H1 (cell line): ENCODE results near the gene PAQR7. TPM values are rescaled to one million over a fixed set of nuclear protein-coding genes. Genes with fewer than 3 reads are reported as not detected.
A peak's percentile ranks its signal among the peaks of the same experiment; 100 is the strongest.

ENCODE experiments used
- CTCF ChIA-PET: fragments of 300-600 bp; sonication (Branson Sonifier 250); formaldehyde crosslinking; loops from one replicate; lab custom pipeline; 2021; ENCODE audit not compliant: partially characterized antibody; lab: Charles Lee
- POLR2A ChIA-PET: fragments of 300-600 bp; sonication (Branson Sonifier 250); formaldehyde crosslinking; loops from one replicate; lab custom pipeline; 2021; ENCODE audit warnings: inconsistent platforms; ENCODE audit not compliant: partially characterized antibody; lab: Charles Lee
- DNase-seq, 2 experiments: peaks; one replicate each; pipeline versions ENCODE4 v3.0.0 to v3.0.0-alpha.2; 2010 to 2022; ENCODE audit warnings: low spot score in 2 of 2, low read depth in 1 of 2, mixed read lengths in 1 of 2
- FAIRE-seq: peaks from 2 replicates; lab custom pipeline; 2011; peaks lifted over from hg19 to GRCh38; lab: Jason Lieb, UNC
- H2AFZ ChIP-seq: 2 replicates; pipeline ENCODE4 v1.8.1; 2012; ENCODE audit warnings: low read length, inconsistent platforms
- H2AK5ac ChIP-seq: 2 replicates; pipeline ENCODE4 v1.6.1; 2013; ENCODE audit warnings: low read depth, low read length
- H2BK120ac ChIP-seq: replicated peaks from 2 replicates; pipeline ENCODE3; 2013; ENCODE audit warnings: low read depth, low read length, inconsistent platforms
- H2BK12ac ChIP-seq: 2 replicates; pipeline ENCODE4 v1.6.1; 2013; ENCODE audit warnings: low read depth, low read length
- H2BK15ac ChIP-seq: 2 replicates; pipeline ENCODE4 v1.6.1; 2013; ENCODE audit warnings: low read length
- H2BK20ac ChIP-seq: 2 replicates; pipeline ENCODE4 v1.6.1; 2013; ENCODE audit warnings: low read length
- H2BK5ac ChIP-seq: 2 replicates; pipeline ENCODE4 v1.6.1; 2013; ENCODE audit warnings: low read depth, low read length
- H3K14ac ChIP-seq: 2 replicates; pipeline ENCODE4 v1.6.1; 2013; ENCODE audit warnings: inconsistent platforms; ENCODE audit not compliant: insufficient read length
- H3K18ac ChIP-seq: 2 replicates; pipeline ENCODE4 v1.6.1; 2013; ENCODE audit warnings: low read length; ENCODE audit errors: extremely low read depth
- H3K23ac ChIP-seq: 2 replicates; pipeline ENCODE4 v1.6.1; 2013; ENCODE audit warnings: inconsistent platforms; ENCODE audit not compliant: insufficient read length
- H3K23me2 ChIP-seq: 2 replicates; pipeline ENCODE4 v1.6.1; 2013; ENCODE audit warnings: low read depth, low read length
- H3K27ac ChIP-seq: 2 replicates; pipeline ENCODE4 v1.6.1; 2011; ENCODE audit warnings: low read depth, low read length, inconsistent platforms
- H3K27me3 ChIP-seq, 4 experiments: replicated peaks in 1 of 4; 1 replicate in 1 of 4; 2 replicates in 3 of 4; pipeline versions ENCODE4 v1.6.1 to v1.8.1; 2011 to 2013; ENCODE audit warnings: low read length in 3 of 4, mild to moderate bottlenecking in 3 of 4, inconsistent platforms in 2 of 4, mixed read lengths in 2 of 4, moderate library complexity in 1 of 4; ENCODE audit not compliant: control insufficient read depth in 3 of 4, insufficient read depth in 3 of 4; ENCODE audit errors: extremely low read depth in 1 of 4
- H3K36me3 ChIP-seq, 4 experiments: 2 replicates each; pipeline versions ENCODE4 v1.6.1 to v1.8.1; 2011 to 2013; ENCODE audit warnings: mild to moderate bottlenecking in 4 of 4, low read length in 3 of 4, moderate library complexity in 2 of 4, control low read depth in 1 of 4, inconsistent platforms in 1 of 4; ENCODE audit not compliant: insufficient read depth in 4 of 4, control insufficient read depth in 2 of 4
- H3K4ac ChIP-seq: replicated peaks from 2 replicates; pipeline ENCODE3; 2013; ENCODE audit warnings: low read length, low read depth, mixed read lengths, inconsistent platforms; ENCODE audit not compliant: insufficient read length
- H3K4me1 ChIP-seq, 4 experiments: replicated peaks in 1 of 4; 1 replicate in 1 of 4; 2 replicates in 3 of 4; pipeline versions ENCODE4 v1.6.1 to v1.8.1; 2011 to 2013; ENCODE audit warnings: low read length in 3 of 4, inconsistent platforms in 2 of 4, mixed read lengths in 1 of 4; ENCODE audit not compliant: insufficient read depth in 4 of 4, control insufficient read depth in 3 of 4
- H3K4me2 ChIP-seq, 2 experiments: 2 replicates each; pipeline versions ENCODE4 v1.6.1 to v1.8.1; 2011 to 2013; ENCODE audit warnings: low read depth in 2 of 2, low read length in 2 of 2, control low read depth in 1 of 2, inconsistent platforms in 1 of 2, mild to moderate bottlenecking in 1 of 2; ENCODE audit not compliant: insufficient read depth in 1 of 2
- H3K4me3 ChIP-seq, 4 experiments: fragments of 200-600, 300-600 bp in 1 of 4; sonication (generic), shearing (Covaris generic), sonication (Bioruptor Twin) in 1 of 4; 2 replicates each; pipeline versions ENCODE4 v1.5.1 to v1.8.1; 2011 to 2016; ENCODE audit warnings: low read length in 4 of 4, low read depth in 3 of 4, control low read depth in 2 of 4, inconsistent platforms in 2 of 4, mild to moderate bottlenecking in 2 of 4, mixed read lengths in 1 of 4, moderate library complexity in 1 of 4; ENCODE audit not compliant: insufficient read depth in 2 of 4; ENCODE audit errors: extremely low read depth in 1 of 4
- H3K56ac ChIP-seq: replicated peaks from 2 replicates; pipeline ENCODE3; 2013; ENCODE audit warnings: low read depth, mild to moderate bottlenecking, mixed read lengths, low read length, inconsistent platforms; ENCODE audit not compliant: insufficient read length
- H3K79me1 ChIP-seq: 2 replicates; pipeline ENCODE4 v1.6.1; 2013; ENCODE audit warnings: low read depth, low read length, control low read depth
- H3K79me2 ChIP-seq, 2 experiments: 2 replicates each; pipeline versions ENCODE4 v1.6.1 to v1.8.1; 2012 to 2013; ENCODE audit warnings: low read length in 2 of 2, mild to moderate bottlenecking in 2 of 2, inconsistent platforms in 1 of 2; ENCODE audit not compliant: insufficient read depth in 2 of 2, control insufficient read depth in 1 of 2
- H3K9ac ChIP-seq, 4 experiments: replicated peaks in 1 of 4; 1 replicate in 1 of 4; 2 replicates in 3 of 4; pipeline versions ENCODE4 v1.6.1 to v1.8.1; 2011 to 2013; ENCODE audit warnings: low read depth in 3 of 4, low read length in 3 of 4, control low read depth in 2 of 4, mild to moderate bottlenecking in 2 of 4, moderate library complexity in 2 of 4, inconsistent platforms in 1 of 4; ENCODE audit errors: extremely low read depth in 1 of 4
- H3K9me3 ChIP-seq, 2 experiments: 2 replicates each; pipeline versions ENCODE4 v1.6.1 to v1.8.1; 2012 to 2013; ENCODE audit warnings: mild to moderate bottlenecking in 2 of 2, moderate library complexity in 2 of 2, control low read depth in 1 of 2, inconsistent platforms in 1 of 2, low read depth in 1 of 2, low read length in 1 of 2, mixed read lengths in 1 of 2; ENCODE audit not compliant: insufficient read depth in 2 of 2
- H4K20me1 ChIP-seq, 2 experiments: replicated peaks in 1 of 2; 2 replicates each; pipeline versions ENCODE3 to v1.8.1; 2011 to 2013; ENCODE audit warnings: inconsistent platforms in 2 of 2, low read length in 2 of 2, mild to moderate bottlenecking in 1 of 2; ENCODE audit not compliant: insufficient read depth in 2 of 2, control insufficient read depth in 1 of 2
- H4K5ac ChIP-seq: 2 replicates; pipeline ENCODE4 v1.6.1; 2013; ENCODE audit warnings: low read length, low read depth, mixed read lengths, inconsistent platforms; ENCODE audit not compliant: insufficient read length
- H4K8ac ChIP-seq: 2 replicates; pipeline ENCODE4 v1.8.0; 2013; ENCODE audit warnings: mild to moderate bottlenecking, moderate library complexity, low read length, inconsistent platforms; ENCODE audit not compliant: insufficient read depth; ENCODE audit errors: extremely low read depth
- H4K91ac ChIP-seq: replicated peaks from 2 replicates; pipeline ENCODE3; 2013; ENCODE audit warnings: low read length, mixed read lengths, inconsistent platforms; ENCODE audit not compliant: insufficient read length
- KDM1A ChIP-seq: fragments of 200-600, 300-600 bp; sonication (generic); IDR thresholded peaks from 2 replicates; pipeline ENCODE4 v1.7.1; 2016; ENCODE audit warnings: mild to moderate bottlenecking, low read length, borderline replicate concordance
- KDM5A ChIP-seq: fragments of 200-600 bp; IDR thresholded peaks from 2 replicates; pipeline ENCODE4 v1.7.1; 2012; ENCODE audit warnings: mild to moderate bottlenecking, low read length, inconsistent platforms, mixed read lengths
- POU5F1 ChIP-seq: IDR thresholded peaks from 2 replicates; pipeline ENCODE4 v1.6.1; 2011; ENCODE audit warnings: low read depth, mild to moderate bottlenecking, low read length, moderate library complexity
- RXRA ChIP-seq: IDR thresholded peaks from 2 replicates; pipeline ENCODE4 v1.6.1; 2011; ENCODE audit warnings: low read depth, mild to moderate bottlenecking, low read length, moderate library complexity; ENCODE audit not compliant: insufficient read depth
- WGBS, 2 experiments: shearing (Covaris generic) in 1 of 2; methylation state at CpG; one replicate each; pipeline versions ENCODE4 v1.1.6 to v1.1.7; 2013 to 2015; ENCODE audit warnings: low lambda C conversion rate in 2 of 2, mixed read lengths in 2 of 2, inconsistent platforms in 1 of 2, low coverage in 1 of 2, missing lambda C conversion rate in 1 of 2; ENCODE audit not compliant: insufficient replicate concordance in 2 of 2, insufficient coverage in 1 of 2, insufficient read length in 1 of 2; ENCODE audit errors: extremely low coverage in 1 of 2, missing lambda C conversion rate in 1 of 2; 5-methylcytosine and 5-hydroxymethylcytosine counted together
- polyA plus RNA-seq, 7 experiments: library from polyadenylated mRNA; depleted of rRNA in 3 of 7; stranded (reverse) in 5 of 7; unstranded in 2 of 7; fragments of >200 nt in 5 of 7; fragments of 200-250 nt in 2 of 7; gene quantifications; 1 replicate in 5 of 7; 2 replicates in 1 of 7; 4 replicates in 1 of 7; pipeline versions ENCODE4 v1.2.1 to v1.2.3, GENCODE V29; 2011 to 2013; ENCODE audit warnings: missing spikeins in 2 of 7, mixed read lengths in 2 of 7
- total RNA-seq: library from RNA; stranded (reverse); fragmentation: NEBNext Ultra II Directional; extraction: Animal tissue kit (Norgen Biotek cat#: 25700); gene quantifications from 2 replicates; pipeline ENCODE4 v1.2.1, GENCODE V29; 2021

The PAQR7 gene
- total and polyA plus RNA-seq, 2 of the 8 experiments (the other 6 are each of a cell fraction or from before 2014, with no cell fraction given), result 7.3 to 7.4 TPM

GRCh38 chr1:25871704-25872494 is 3.6 kb downstream of the PAQR7 start:
- no peak overlapping the region for H2BK120ac ChIP-seq
- 89% methylated on average over 9 of the region's 9 CpGs; no CpG with 5 or more reads in 1 of the 2 experiments for WGBS, 2 experiments
- peaks cover 8% of the 10 kb centered on the region for H3K23me2 ChIP-seq
- H3K56ac ChIP-seq, result no peak overlapping the region
- peaks cover 2% of the 10 kb centered on the region for H3K79me1 ChIP-seq
- ChIA-PET CTCF (interaction anchor here (0.6 to 1.0 kb wide), 2 partner anchors 24 to 46 kb away, joined by 3 to 4 read pairs; no protein-coding TSS in a partner anchor), POLR2A (interaction anchor here (0.6 to 1.0 kb wide), 2 partner anchors 29 to 39 kb away, joined by 3 read pairs; no protein-coding TSS in a partner anchor)
- no peaks in the 10 kb centered on the region for H4K20me1 ChIP-seq
- H3K4me3 ChIP-seq, result no peak overlapping the region
- DNase-seq (no peak), FAIRE-seq (no peak)
- no peak overlapping the region for H2BK20ac ChIP-seq
- no peak overlapping the region for H3K4ac ChIP-seq
- peak; percentile 90 for TF ChIP-seq KDM1A
- TF ChIP-seq POU5F1, result no peak
- TF ChIP-seq KDM5A, result no peak
- TF ChIP-seq RXRA, result no peak
- H2AK5ac ChIP-seq, result peak overlapping the region; percentile 53; the same call in 1 of the 2 replicates
- no peak overlapping the region for H2BK12ac ChIP-seq
- no peak overlapping the region for H3K23ac ChIP-seq
- no peaks in the 10 kb centered on the region for H3K36me3 ChIP-seq
- H4K91ac ChIP-seq, result no peak overlapping the region
- no peaks in the 10 kb centered on the region for H3K79me2 ChIP-seq
- H3K27me3 ChIP-seq, result peaks cover 0 to 2% (median 0%) of the 10 kb centered on the region in 4 experiments; a peak in 3 of 7 replicates
- no peak overlapping the region; a peak in 1 of 7 replicates for H3K9ac ChIP-seq
- H3K4me1 ChIP-seq, result peaks cover 3 to 24% (median 20%) of the 10 kb centered on the region in 4 experiments
- H2BK5ac ChIP-seq, result peak overlapping the region; percentile 60; the same call in 1 of the 2 replicates
- H2BK15ac ChIP-seq, result no peak overlapping the region
- no peak overlapping the region for H3K14ac ChIP-seq
- no peak overlapping the region for H2AFZ ChIP-seq
- no peak overlapping the region for H4K5ac ChIP-seq
- no peaks in the 10 kb centered on the region for H3K9me3 ChIP-seq
- H3K4me2 ChIP-seq, result no peak overlapping the region
- no peak overlapping the region for H3K18ac ChIP-seq
- no peak overlapping the region for H3K27ac ChIP-seq
- H4K8ac ChIP-seq, result no peak overlapping the region; the same call in 1 of the 2 replicates
